Left ventricle myocardium inferior (tissue), 1 donor: ENCODE measurements around the gene NOL4L. TPM values are rescaled to one million over a fixed set of nuclear protein-coding genes. Genes with fewer than 3 reads are reported as not detected.

Experiments used
- DNase-seq: peaks from one replicate; pipeline ENCODE4 v3.0.0-alpha.2; 2020
- H3K27ac ChIP-seq: fragments of 200-600 bp; replicated peaks from 2 replicates; pipeline ENCODE4 v1.8.0; 2021
- H3K27me3 ChIP-seq: fragments of 200-600 bp; 2 replicates; pipeline ENCODE4 v1.8.0; 2021; ENCODE audit warnings: low read depth
- H3K36me3 ChIP-seq: fragments of 200-600 bp; 2 replicates; pipeline ENCODE4 v1.8.0; 2021
- H3K4me1 ChIP-seq: fragments of 200-600 bp; 2 replicates; pipeline ENCODE4 v1.8.0; 2021
- H3K4me3 ChIP-seq: fragments of 200-600 bp; 2 replicates; pipeline ENCODE4 v1.8.0; 2021; ENCODE audit warnings: mild to moderate bottlenecking, moderate library complexity
- H3K9me3 ChIP-seq: fragments of 200-600 bp; replicated peaks from 2 replicates; pipeline ENCODE4 v1.8.0; 2021
- CTCF ChIP-seq: fragments of 200-600 bp; IDR thresholded peaks from 2 replicates; pipeline ENCODE4 v1.8.0; 2021; ENCODE audit warnings: antibody characterized with exemption, mild to moderate bottlenecking, borderline replicate concordance
- intact Hi-C: fragments of 100-400 bp; cut with micrococcal nuclease; formaldehyde crosslinking; loops from one replicate; pipeline ENCODE4 v1.11.0; 2022
- total RNA-seq: library from RNA; stranded (reverse); fragmentation: NEBNext Ultra II Directional; extraction: Animal tissue kit (Norgen Biotek cat#: 25700); gene quantifications from one replicate; pipeline ENCODE4 v1.2.1, GENCODE V29; 2021
- donor health status: DM: no; HTN: yes; CAD: no; lungs with severe emphysema.

NOL4L gene
- total RNA-seq, 1 donor from 2014 or later = 5.6 TPM

- no peak for DNase-seq
- intact Hi-C loops = no loop called here
- no peak for TF ChIP-seq CTCF
These were observed 43.9 kb upstream of the NOL4L start for GRCh38 chr20:32628960-32629530.

GRCh38 chr20:32626859-32627636 lies 41.9 kb upstream of the NOL4L start:
- Histone ChIP-seq H3K4me1 (peaks cover 15% of the 10 kb centered on the region), H3K27me3 (peaks cover 28% of the 10 kb centered on the region), H3K36me3 (no peaks in the 10 kb centered on the region), H3K4me3 (peak overlapping the region; percentile 38), H3K9me3 (no peaks in the 10 kb centered on the region), H3K27ac (peak overlapping the region; percentile 56)
- DNase-seq = no peak
- intact Hi-C loops = no loop called here
- TF ChIP-seq CTCF = no peak

More at GRCh38 chr20:32628960-32629530, 43.9 kb upstream of the NOL4L start:
- H3K27me3 ChIP-seq = peaks cover 28% of the 10 kb centered on the region
- no peaks in the 10 kb centered on the region for H3K9me3 ChIP-seq
- peaks cover 15% of the 10 kb centered on the region for H3K4me1 ChIP-seq
- no peak overlapping the region for H3K27ac ChIP-seq
- H3K4me3 ChIP-seq = no peak overlapping the region
- no peaks in the 10 kb centered on the region for H3K36me3 ChIP-seq

GRCh38 chr20:32626407-32626806 lies 41.3 kb upstream of the NOL4L start:
- H3K9me3 ChIP-seq = no peaks in the 10 kb centered on the region
- no peaks in the 10 kb centered on the region for H3K36me3 ChIP-seq
- DNase-seq = no peak
- no peak overlapping the region for H3K4me3 ChIP-seq
- peaks cover 28% of the 10 kb centered on the region for H3K27me3 ChIP-seq
- intact Hi-C loops = no loop called here
- no peak overlapping the region for H3K27ac ChIP-seq
- no peak for TF ChIP-seq CTCF
- peaks cover 15% of the 10 kb centered on the region for H3K4me1 ChIP-seq

- Histone ChIP-seq H3K27me3 (peaks cover 28% of the 10 kb centered on the region), H3K27ac (no peak overlapping the region), H3K4me1 (peaks cover 15% of the 10 kb centered on the region), H3K9me3 (no peaks in the 10 kb centered on the region), H3K36me3 (no peaks in the 10 kb centered on the region), H3K4me3 (no peak overlapping the region)
- no peak for DNase-seq
- TF ChIP-seq CTCF = no peak
- intact Hi-C loops = no loop called here
These were observed 40.9 kb upstream of the NOL4L start for GRCh38 chr20:32625996-32626395.

- H3K27me3 ChIP-seq = peaks cover 38% of the 10 kb centered on the region
- intact Hi-C loops = no loop called here
- no peak overlapping the region for H3K4me3 ChIP-seq
- DNase-seq = no peak
- H3K9me3 ChIP-seq = no peaks in the 10 kb centered on the region
- H3K27ac ChIP-seq = no peak overlapping the region
- H3K36me3 ChIP-seq = no peaks in the 10 kb centered on the region
- peaks cover 15% of the 10 kb centered on the region for H3K4me1 ChIP-seq
- no peak for TF ChIP-seq CTCF
These were observed 39.7 kb upstream of the NOL4L start for GRCh38 chr20:32624687-32625345.
